Measurements from ENCODE around the gene POGLUT2.
A peak's percentile ranks its signal among the peaks of the same experiment; 100 is the strongest.
"Not testable (repeated sequence)": the region's sequence is repeated elsewhere in the genome, so short reads cannot be mapped to it uniquely, and the experiment has no call there.

POGLUT2 gene

DNA sequence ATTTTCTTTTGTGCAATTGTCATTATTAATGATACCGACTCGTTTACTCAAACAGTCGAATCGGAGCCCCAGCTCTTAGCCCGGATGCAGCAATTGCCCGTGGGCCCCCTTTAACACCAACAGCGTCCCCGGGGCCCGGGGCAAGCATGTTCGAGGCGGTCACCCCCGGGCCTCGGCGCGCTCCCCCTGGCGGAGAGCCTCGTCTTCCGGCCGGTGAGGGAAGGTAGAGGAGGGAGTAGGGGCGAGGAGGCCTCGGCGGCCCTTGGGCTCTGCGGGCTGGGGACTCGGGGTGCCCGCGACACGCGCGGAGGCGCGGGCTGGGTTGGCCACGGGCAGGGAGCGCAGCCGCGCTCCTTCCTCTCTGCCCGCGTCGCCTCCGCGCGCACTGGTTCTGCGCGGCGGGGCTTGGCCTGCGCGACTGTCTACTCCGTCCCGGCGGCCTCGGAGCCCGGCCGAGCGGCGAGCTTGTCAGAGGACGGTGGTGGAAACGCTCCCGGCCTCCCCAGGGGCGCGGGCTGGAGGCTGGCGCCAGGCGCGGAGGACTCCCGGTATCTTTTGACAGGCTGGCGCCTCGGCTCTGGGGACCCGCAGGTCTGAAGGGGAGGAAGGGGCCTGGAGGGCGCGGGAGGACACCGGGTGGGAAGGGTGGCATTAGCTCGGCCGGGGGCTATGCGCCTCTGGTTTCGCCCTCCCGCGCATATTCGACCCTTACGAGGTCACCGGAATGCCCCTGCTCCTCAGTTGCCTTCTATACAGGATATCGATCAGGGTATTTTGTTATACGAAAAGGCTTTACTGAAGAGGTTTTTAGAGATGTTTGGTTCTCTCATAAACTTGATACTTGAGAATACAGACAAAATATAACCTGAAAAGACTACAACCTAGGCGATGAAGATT, 1.6 kb upstream of the POGLUT2 start:
- peak; percentile 79 for DNase-seq

DNA sequence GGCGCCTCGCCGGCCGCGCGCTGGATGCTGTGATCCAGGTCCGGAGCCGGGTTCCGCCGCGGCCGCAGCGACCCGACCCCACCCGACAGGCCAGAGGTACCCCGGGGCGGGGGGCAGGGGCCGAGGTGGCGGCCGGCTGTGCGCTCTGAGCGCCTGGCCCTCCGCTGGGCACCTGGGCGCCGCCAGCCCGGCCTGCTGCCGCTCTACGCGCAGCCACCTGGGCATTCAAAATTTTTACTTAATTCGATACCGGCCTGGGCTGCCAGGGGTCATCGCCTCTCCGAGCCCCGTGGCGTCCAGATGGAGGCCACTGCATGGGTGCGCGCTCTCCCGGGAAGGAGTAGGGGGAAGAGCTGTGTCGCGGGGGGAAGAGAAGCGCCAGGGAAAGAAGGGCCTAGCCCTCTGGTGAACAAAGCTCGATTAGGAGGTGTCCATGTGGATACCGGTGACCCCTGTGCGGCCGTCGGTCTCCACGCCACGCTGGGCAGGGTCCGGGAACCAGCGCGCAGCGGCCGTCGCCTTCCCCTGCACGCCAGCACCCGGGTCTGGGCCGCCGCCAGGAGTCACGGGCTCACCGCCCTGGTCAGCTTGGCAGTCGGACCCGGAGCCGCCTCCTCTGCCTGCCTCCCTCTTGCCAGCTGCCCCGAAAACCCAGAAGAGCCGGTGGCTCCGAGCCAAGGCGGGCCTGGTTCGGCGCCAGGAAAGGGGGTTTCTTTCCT, 809 bp upstream of the POGLUT2 start:
- no peak for DNase-seq

DNA sequence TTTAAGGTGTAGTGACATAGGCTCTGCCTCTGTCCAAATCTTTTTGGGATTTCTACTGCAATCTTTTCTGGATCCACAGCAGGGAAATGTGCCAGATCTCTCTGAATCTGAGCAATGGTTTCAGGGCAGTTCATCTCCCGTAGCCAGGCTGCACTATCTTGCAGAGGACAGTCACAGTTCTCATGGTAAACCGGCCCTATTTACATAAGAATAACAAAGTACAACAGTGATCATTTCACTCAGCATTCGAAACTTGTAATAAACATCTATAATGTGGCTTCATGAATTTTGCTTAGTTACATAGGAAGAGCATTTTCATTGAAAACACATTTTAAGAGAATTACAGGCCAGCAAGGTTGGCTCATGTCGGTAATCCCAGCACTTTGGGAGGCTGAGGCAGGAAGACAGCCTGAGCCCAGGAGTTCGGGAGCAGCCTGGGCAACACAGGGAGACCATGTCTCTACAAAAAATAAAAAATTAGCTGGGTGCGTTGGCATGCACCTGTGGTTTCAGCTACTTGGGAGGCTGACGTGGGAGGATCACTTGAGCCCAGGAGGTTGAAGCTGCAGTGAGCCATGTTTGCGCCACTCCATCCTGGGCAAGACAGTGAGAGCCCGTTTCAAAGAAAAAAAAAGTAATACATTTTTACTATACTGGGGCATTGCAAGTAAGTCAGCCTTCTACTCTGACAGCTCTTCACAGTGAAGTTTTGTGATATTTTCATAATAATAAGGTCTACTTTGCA, 5.0 kb downstream of the POGLUT2 start:
- no peak for DNase-seq

DNA sequence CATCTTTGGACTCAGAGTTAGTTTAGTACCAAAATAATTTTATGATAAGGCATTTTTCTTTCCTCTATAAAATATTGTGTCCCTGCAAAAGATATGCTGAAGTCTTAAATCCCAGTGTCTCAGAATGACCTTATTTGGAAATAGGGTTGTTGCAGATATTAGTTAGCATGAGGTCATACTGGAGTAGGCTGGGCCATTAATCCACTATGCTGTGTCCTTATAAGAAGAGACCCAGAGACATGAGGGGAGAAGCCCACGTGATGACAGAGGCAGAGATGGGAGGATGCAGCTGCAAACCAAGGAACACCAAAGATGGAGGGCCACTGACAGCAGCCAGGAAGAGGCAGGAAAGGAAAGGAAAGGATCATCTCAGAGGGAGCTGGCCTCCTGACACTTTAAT, 6.4 kb downstream of the POGLUT2 start:
- DNase-seq: no peak

DNA sequence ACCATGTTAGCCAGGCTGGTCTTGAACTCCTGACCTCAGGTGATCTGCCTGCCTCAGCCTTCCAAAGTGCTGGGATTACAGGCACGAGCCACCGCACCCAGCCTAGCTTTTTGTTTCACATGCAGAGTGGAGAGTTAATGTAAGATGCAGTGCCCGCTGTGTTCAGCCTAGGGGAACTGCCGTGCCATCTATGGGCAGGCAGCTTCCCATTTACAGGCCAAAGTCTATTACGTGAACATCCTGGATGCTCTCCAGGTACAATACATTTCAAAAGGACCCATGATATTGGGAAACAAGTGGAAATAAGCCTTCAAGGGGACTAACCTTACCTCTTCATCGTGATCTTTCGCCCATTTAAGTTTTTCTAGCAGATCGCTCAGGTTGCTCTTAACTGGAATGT, 10.1 kb downstream of the POGLUT2 start:
- DNase-seq: no peak

DNA sequence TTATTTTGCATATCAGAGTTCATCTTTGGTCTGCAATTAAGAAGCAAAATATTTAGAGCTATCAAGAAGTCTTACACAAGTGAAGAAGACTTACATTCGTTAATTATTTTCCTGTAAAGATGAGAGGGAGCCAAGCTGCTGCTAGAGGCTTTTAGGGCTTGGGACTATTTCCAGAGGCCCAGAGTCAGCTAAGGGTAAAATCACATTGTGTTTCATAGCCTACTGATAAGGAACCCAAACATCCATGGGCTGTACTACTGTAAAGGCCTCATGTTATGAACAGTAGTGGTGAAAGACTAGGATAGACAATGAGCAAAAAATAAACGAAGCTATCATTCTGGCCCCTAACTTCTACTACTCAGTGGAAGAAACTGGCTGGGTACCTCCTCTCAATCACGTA, 14.3 kb downstream of the POGLUT2 start:
- no peak for DNase-seq

GRCh38 chr13:102781591-102781990, 17.2 kb downstream of the POGLUT2 start:
- DNase-seq: no peak

GRCh38 chr13:102780656-102781055, 18.1 kb downstream of the POGLUT2 start:
- not testable (repeated sequence) for DNase-seq

DNA sequence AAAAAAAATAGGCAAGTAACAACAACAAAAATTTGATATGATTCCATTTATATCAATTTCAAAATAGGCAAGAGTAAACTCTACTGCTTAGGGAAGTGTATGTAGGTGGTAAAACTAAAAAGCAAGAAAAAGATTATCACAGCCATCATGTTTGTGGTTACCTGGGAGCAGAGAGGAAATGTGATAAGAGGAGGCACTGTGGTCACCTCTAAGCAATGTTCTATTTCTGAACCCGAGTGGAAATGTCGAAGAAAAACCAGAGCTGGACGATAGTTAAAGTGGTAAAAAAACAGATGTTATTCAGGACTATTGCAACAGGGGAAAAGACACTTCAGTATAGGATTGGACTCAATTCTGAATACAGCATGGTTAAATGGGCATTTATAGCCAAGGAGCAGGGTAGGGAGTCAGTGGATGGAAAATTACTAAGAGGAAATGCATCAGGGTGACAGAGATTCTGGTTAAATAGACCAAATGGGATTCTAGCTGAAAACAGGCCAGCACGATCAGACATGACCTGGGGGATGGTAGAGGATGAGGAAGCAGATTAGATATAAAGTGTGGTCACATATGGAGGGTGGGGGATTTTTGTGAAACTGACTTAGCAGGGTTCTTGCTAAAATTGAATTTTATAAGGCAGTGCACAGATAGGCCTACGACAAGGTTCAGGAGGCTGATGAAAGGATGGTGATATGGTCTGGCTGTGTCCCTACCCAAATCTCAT, 19.2 kb downstream of the POGLUT2 start:
- peak; percentile 58 for DNase-seq

- no peak for DNase-seq
Observed at GRCh38 chr13:102777736-102778135, 21.0 kb downstream of the POGLUT2 start.

DNA sequence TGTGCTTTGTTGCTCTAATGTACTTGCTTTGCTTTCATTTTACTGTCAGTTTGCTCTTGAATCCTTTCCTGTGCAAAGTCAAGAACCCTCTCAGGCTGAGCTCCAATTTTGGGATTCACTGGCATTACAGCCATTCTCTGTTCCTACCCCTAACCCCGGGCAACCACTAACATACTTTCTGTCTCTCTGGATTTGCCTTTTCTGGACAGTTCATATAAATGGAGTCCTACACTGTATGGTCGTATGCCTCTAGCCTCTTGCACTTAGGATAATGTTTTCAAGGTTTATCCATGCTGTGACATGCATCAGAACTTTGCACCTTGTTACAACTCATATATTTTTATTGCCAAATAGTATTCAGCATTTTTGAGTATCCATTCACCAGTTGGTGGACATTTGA, 22.5 kb downstream of the POGLUT2 start:
- DNase-seq: no peak

GRCh38 chr13:102774591-102775520, 23.9 kb downstream of the POGLUT2 start:
- DNase-seq: no peak

DNA sequence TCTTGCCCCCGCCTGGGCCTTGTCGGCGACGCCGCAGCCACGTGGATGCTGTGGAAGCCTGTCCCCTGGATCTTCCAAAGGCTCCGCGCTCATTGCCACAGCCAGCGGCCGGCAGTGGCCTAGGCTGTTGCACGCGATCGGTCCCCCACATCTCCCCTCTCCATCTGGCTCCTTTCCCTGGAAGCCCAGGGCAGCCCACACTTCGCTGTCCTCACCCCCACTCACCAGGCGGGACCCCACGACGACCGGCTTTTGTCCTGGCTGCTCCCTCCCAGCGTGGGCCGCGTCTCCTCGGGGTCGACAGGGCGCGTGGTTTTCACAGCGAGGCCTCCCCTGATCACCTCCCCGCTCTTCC, 24.6 kb downstream of the POGLUT2 start:
- no peak for DNase-seq

DNA sequence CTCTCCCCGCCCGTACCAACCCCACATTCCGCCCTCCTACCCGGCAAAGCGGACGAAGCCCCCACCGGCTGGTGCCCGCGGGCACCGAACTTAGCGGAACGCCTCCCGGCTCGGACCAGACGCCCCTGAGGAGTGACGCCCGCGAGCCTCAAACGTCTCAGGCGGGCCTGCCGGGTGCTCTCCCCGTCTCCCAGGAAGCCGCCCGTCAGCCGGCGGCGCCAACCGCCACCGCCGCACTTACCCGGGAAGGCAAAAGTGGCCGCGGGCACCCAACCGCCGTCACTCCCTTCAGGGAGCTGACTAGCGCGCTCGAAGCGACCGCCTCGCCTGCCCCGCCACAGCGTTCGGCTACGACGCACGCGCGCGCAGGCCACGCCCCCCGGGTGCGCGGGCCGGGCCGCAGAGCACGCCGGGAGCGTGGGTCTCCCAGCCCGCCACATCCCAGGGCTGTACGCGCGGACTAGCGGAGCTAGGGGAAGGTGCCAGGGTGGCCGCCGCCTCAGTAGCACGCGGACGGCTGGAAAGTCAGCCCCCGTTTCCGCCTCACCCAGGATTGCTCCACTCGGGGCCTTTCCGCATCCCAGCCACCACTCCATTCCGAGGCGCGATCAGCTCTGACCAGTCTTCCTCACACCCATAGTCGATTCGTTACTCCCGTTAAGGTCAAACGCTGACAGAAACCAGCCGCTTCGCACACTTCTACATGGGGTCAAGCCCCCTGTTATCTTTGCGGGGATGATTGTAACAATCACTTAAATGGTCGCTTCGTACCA, 25.1 kb downstream of the POGLUT2 start, which contains the start of gene TEX30:
TSS of gene TEX30 (minus strand) at position 346 of the 773 bp plus-strand sequence. CDS start 3,760 bp downstream, outside the sequence.
- DNase-seq: peak; percentile 83

DNA sequence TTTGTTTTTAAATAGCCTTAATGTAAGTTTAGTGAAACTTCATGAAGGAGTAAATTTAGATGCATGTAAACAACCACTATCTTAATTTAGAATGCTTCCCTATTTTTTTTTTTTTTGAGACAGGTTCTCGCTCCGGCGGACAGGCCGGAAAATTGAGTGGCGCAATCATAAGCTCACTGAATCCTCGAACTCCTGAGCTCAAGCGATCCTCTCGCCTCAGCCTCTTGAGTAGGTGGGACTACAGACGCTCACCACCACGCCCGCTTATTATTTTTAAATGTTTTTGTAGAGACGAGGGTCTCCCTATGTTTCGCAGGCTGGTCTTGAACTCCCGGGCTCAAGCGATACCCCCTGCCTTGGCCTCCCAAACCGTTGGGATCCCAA, 26.7 kb downstream of the POGLUT2 start:
- DNase-seq: no peak

- no peak for DNase-seq
Observed at GRCh38 chr13:102771298-102772041, 27.3 kb downstream of the POGLUT2 start.

GRCh38 chr13:102770435-102770834, 28.3 kb downstream of the POGLUT2 start:
- no peak for DNase-seq

DNA sequence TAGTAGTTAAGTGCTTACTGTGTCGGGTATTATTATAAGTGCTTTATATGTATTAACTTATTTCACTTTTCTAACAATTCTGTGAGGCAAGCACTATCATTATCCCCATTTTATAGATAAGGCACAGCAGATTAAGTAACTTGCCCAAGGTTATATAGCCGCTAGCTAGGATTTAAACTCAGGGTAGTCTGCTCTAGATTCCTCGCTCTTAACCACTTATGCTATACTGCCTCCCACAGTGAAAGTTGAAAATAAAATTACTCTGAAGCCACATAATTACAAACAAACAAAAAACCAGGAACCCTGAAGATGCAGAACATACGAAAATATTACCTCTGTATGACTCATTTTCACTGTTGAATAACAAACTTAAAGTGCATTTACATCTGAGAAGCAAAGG, 29.1 kb downstream of the POGLUT2 start:
- DNase-seq: peak; percentile 2

GRCh38 chr13:102768909-102769308, 29.9 kb downstream of the POGLUT2 start:
- DNase-seq: no peak

- no peak for DNase-seq
Observed at GRCh38 chr13:102763741-102764140, 35.0 kb downstream of the POGLUT2 start.

Measured in CD4-positive, alpha-beta T cell treated with Interleukin-4 for 4 hours (primary cell).